HL-60 (cell line): Measurements from ENCODE around the gene ZMYM2.

Source experiments
- GABPA ChIP-seq: IDR thresholded peaks from 2 replicates; pipeline ENCODE4 v1.6.1; 2012; ENCODE audit warnings: low read depth
- POLR2AphosphoS5 ChIP-seq: IDR thresholded peaks from 2 replicates; pipeline ENCODE4 v1.6.1; 2012; ENCODE audit warnings: low read depth
- TF ChIP-seq, protein P1 (sequence below): IDR thresholded peaks from one replicate; pipeline ENCODE4 v1.5.1; 2011; ENCODE audit warnings: low read length, control low read depth, inconsistent platforms; ENCODE audit not compliant: insufficient read depth
- TF ChIP-seq, protein P2 (sequence below): IDR thresholded peaks from 2 replicates; pipeline ENCODE4 v1.6.1; 2012; ENCODE audit warnings: low read depth; ENCODE audit not compliant: insufficient replicate concordance

DNA sequence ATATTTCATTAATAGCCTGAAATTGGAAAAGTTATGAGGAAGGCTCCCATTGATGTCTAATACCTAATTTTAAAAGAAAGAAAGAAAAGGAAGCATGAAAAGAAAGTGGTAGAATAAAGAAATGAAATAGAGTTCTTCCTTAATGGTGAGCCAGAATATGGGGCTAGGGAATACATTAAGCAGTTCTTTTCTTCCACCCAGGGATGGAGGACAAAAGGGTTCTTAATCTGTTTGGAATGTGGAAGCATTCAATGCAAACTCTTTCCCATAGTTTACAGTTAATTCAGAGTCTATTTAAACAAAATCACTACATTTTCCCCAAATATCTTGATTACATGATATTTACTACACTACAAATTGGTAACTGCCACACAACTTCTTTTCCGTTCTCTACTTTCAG is 18.4 kb upstream of the ZMYM2 start:
- TF ChIP-seq, protein P1, sequence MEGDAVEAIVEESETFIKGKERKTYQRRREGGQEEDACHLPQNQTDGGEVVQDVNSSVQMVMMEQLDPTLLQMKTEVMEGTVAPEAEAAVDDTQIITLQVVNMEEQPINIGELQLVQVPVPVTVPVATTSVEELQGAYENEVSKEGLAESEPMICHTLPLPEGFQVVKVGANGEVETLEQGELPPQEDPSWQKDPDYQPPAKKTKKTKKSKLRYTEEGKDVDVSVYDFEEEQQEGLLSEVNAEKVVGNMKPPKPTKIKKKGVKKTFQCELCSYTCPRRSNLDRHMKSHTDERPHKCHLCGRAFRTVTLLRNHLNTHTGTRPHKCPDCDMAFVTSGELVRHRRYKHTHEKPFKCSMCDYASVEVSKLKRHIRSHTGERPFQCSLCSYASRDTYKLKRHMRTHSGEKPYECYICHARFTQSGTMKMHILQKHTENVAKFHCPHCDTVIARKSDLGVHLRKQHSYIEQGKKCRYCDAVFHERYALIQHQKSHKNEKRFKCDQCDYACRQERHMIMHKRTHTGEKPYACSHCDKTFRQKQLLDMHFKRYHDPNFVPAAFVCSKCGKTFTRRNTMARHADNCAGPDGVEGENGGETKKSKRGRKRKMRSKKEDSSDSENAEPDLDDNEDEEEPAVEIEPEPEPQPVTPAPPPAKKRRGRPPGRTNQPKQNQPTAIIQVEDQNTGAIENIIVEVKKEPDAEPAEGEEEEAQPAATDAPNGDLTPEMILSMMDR = no peak
- TF ChIP-seq POLR2AphosphoS5 = no peak
- TF ChIP-seq GABPA = no peak
- TF ChIP-seq, protein P2, sequence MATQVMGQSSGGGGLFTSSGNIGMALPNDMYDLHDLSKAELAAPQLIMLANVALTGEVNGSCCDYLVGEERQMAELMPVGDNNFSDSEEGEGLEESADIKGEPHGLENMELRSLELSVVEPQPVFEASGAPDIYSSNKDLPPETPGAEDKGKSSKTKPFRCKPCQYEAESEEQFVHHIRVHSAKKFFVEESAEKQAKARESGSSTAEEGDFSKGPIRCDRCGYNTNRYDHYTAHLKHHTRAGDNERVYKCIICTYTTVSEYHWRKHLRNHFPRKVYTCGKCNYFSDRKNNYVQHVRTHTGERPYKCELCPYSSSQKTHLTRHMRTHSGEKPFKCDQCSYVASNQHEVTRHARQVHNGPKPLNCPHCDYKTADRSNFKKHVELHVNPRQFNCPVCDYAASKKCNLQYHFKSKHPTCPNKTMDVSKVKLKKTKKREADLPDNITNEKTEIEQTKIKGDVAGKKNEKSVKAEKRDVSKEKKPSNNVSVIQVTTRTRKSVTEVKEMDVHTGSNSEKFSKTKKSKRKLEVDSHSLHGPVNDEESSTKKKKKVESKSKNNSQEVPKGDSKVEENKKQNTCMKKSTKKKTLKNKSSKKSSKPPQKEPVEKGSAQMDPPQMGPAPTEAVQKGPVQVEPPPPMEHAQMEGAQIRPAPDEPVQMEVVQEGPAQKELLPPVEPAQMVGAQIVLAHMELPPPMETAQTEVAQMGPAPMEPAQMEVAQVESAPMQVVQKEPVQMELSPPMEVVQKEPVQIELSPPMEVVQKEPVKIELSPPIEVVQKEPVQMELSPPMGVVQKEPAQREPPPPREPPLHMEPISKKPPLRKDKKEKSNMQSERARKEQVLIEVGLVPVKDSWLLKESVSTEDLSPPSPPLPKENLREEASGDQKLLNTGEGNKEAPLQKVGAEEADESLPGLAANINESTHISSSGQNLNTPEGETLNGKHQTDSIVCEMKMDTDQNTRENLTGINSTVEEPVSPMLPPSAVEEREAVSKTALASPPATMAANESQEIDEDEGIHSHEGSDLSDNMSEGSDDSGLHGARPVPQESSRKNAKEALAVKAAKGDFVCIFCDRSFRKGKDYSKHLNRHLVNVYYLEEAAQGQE = no peak
